Measurements from ENCODE around the gene AFAP1L2. TPM values are rescaled to one million over a fixed set of nuclear protein-coding genes. Genes with fewer than 3 reads are reported as not detected.

Gene AFAP1L2
- total RNA-seq, 1 donor from 2014 or later: 4.8 TPM

- Mint-ChIP-seq H3K27ac (no peak overlapping the region), H3K36me3 (no peaks in the 10 kb centered on the region), H3K4me1 (no peaks in the 10 kb centered on the region), H3K4me3 (no peak overlapping the region), H3K27me3 (ENCODE audit: insufficient read depth, low read depth) (peaks cover 8% of the 10 kb centered on the region), H3K9me3 (no peaks in the 10 kb centered on the region)
- Histone ChIP-seq H2AFZ (replicated peaks) (peak overlapping the region; percentile 50), H3K9me3 (ENCODE audit: low read depth) (no peaks in the 10 kb centered on the region), H3K4me3 (no peak overlapping the region), H3K36me3 (no peaks in the 10 kb centered on the region), H3K4me2 (no peak overlapping the region), H3K4me1 (no peaks in the 10 kb centered on the region), H4K20me1 (ENCODE audit: low read depth) (no peaks in the 10 kb centered on the region), H3K27ac (no peak overlapping the region), H3K9ac (no peak overlapping the region), H3F3A (ENCODE audit: low read depth) (no peaks in the 10 kb centered on the region), H3K27me3 (no peaks in the 10 kb centered on the region), H3K79me2 (ENCODE audit: low read depth) (no peaks in the 10 kb centered on the region)
- DNase-seq (ENCODE audit: low spot score): no peak
- no peak for TF ChIP-seq EZH2phosphoT487 (IDR thresholded peaks at IDR 0.05)
- TF ChIP-seq EZH2 (IDR thresholded peaks at IDR 0.05): no peak
- no peak for TF ChIP-seq CTCF (IDR thresholded peaks at IDR 0.05)
These were observed 125.0 kb downstream of the AFAP1L2 start for GRCh38 chr10:114279289-114279688.

GRCh38 chr10:114278884-114279191, 125.5 kb downstream of the AFAP1L2 start:
- no peaks in the 10 kb centered on the region for H4K20me1 ChIP-seq (ENCODE audit: low read depth)
- no peak overlapping the region for H3K27ac ChIP-seq
- H3K4me2 ChIP-seq: no peak overlapping the region
- no peak overlapping the region for H3K27ac Mint-ChIP-seq
- peaks cover 8% of the 10 kb centered on the region for H3K27me3 Mint-ChIP-seq (ENCODE audit: insufficient read depth, low read depth)
- no peak overlapping the region for H3K4me3 ChIP-seq
- H3F3A ChIP-seq (ENCODE audit: low read depth): no peaks in the 10 kb centered on the region
- H3K9ac ChIP-seq: no peak overlapping the region
- no peaks in the 10 kb centered on the region for H3K27me3 ChIP-seq
- no peaks in the 10 kb centered on the region for H3K4me1 Mint-ChIP-seq
- no peaks in the 10 kb centered on the region for H3K9me3 ChIP-seq (ENCODE audit: low read depth)
- TF ChIP-seq EZH2phosphoT487 (IDR thresholded peaks at IDR 0.05) (no peak), EZH2 (IDR thresholded peaks at IDR 0.05) (no peak), CTCF (IDR thresholded peaks at IDR 0.05) (no peak)
- no peak for DNase-seq (ENCODE audit: low spot score)
- no peaks in the 10 kb centered on the region for H3K36me3 ChIP-seq
- H3K4me3 Mint-ChIP-seq: no peak overlapping the region
- H3K79me2 ChIP-seq (ENCODE audit: low read depth): no peaks in the 10 kb centered on the region
- no peaks in the 10 kb centered on the region for H3K36me3 Mint-ChIP-seq
- H3K9me3 Mint-ChIP-seq: no peaks in the 10 kb centered on the region
- no peaks in the 10 kb centered on the region for H3K4me1 ChIP-seq
- H2AFZ ChIP-seq (replicated peaks): no peak overlapping the region

GRCh38 chr10:114278140-114278883, 126.0 kb downstream of the AFAP1L2 start:
- no peaks in the 10 kb centered on the region for H4K20me1 ChIP-seq (ENCODE audit: low read depth)
- no peaks in the 10 kb centered on the region for H3F3A ChIP-seq (ENCODE audit: low read depth)
- no peaks in the 10 kb centered on the region for H3K4me1 ChIP-seq
- peaks cover 8% of the 10 kb centered on the region for H3K27me3 Mint-ChIP-seq (ENCODE audit: insufficient read depth, low read depth)
- no peaks in the 10 kb centered on the region for H3K9me3 Mint-ChIP-seq
- no peak overlapping the region for H3K27ac ChIP-seq
- no peaks in the 10 kb centered on the region for H3K36me3 ChIP-seq
- H3K9ac ChIP-seq: no peak overlapping the region
- H2AFZ ChIP-seq (replicated peaks): no peak overlapping the region
- DNase-seq (ENCODE audit: low spot score): no peak
- H3K4me3 Mint-ChIP-seq: no peak overlapping the region
- H3K9me3 ChIP-seq (ENCODE audit: low read depth): no peaks in the 10 kb centered on the region
- H3K79me2 ChIP-seq (ENCODE audit: low read depth): no peaks in the 10 kb centered on the region
- TF ChIP-seq EZH2 (IDR thresholded peaks at IDR 0.05) (no peak), EZH2phosphoT487 (IDR thresholded peaks at IDR 0.05) (no peak), CTCF (IDR thresholded peaks at IDR 0.05) (no peak)
- no peak overlapping the region for H3K4me2 ChIP-seq
- H3K36me3 Mint-ChIP-seq: no peaks in the 10 kb centered on the region
- no peak overlapping the region for H3K27ac Mint-ChIP-seq
- H3K27me3 ChIP-seq: no peaks in the 10 kb centered on the region
- H3K4me1 Mint-ChIP-seq: no peaks in the 10 kb centered on the region
- H3K4me3 ChIP-seq: no peak overlapping the region

Measured in neural progenitor cell (in vitro differentiated cells).